HepG2 (cell line): ENCODE measurements around the gene CCDC69. TPM values are rescaled to one million over a fixed set of nuclear protein-coding genes. Genes with fewer than 3 reads are reported as not detected.

ENCODE experiments used
- HES4 ChIP-seq: sonication (generic); formaldehyde crosslinking; IDR thresholded peaks from 2 replicates; pipeline ENCODE4 v1.9.0; 2021; ENCODE audit warnings: mild to moderate bottlenecking, missing genetic modification reagents, borderline replicate concordance
- HMG20B ChIP-seq: conservative IDR thresholded peaks from 2 replicates; pipeline ENCODE4 v1.6.1; 2016; ENCODE audit warnings: missing genetic modification reagents, missing compliant biosample characterization
- KAT7 ChIP-seq: IDR thresholded peaks from 2 replicates; pipeline ENCODE4 v1.6.1; 2018; ENCODE audit warnings: borderline replicate concordance, missing compliant biosample characterization
- KLF6 ChIP-seq: IDR thresholded peaks from 2 replicates; pipeline ENCODE4 v1.8.0; 2016; ENCODE audit warnings: missing biosample characterization, missing genetic modification reagents
- NR2C2 ChIP-seq: sonication (generic); formaldehyde crosslinking; IDR thresholded peaks from 2 replicates; pipeline ENCODE4 v1.4.0; 2020; ENCODE audit warnings: missing genetic modification reagents, mild to moderate bottlenecking, moderate library complexity, borderline replicate concordance
- ZFY ChIP-seq: sonication (generic); formaldehyde crosslinking; IDR thresholded peaks from 2 replicates; pipeline ENCODE4 v1.4.0; 2020; ENCODE audit warnings: missing genetic modification reagents
- ZKSCAN1 ChIP-seq: fragments of 150-350 bp; IDR thresholded peaks from 2 replicates; pipeline ENCODE4 v1.6.1; 2014; ENCODE audit warnings: low read length
- ZNF12 ChIP-seq: sonication (generic); formaldehyde crosslinking; IDR thresholded peaks from 2 replicates; pipeline ENCODE4 v1.5.0; 2020; ENCODE audit warnings: missing genetic modification reagents
- ZNF430 ChIP-seq: sonication (generic); formaldehyde crosslinking; IDR thresholded peaks from 2 replicates; pipeline ENCODE4 v1.9.0; 2021; ENCODE audit warnings: mild to moderate bottlenecking, missing genetic modification reagents
- ZNF546 ChIP-seq: sonication (generic); formaldehyde crosslinking; conservative IDR thresholded peaks from 2 replicates; pipeline ENCODE4 v1.8.1; 2023; ENCODE audit warnings: mild to moderate bottlenecking, missing genetic modification reagents
- ZXDC ChIP-seq: sonication (generic); formaldehyde crosslinking; IDR thresholded peaks from 2 replicates; pipeline ENCODE4 v1.5.0; 2020; ENCODE audit warnings: mild to moderate bottlenecking, missing genetic modification reagents
- polyA plus RNA-seq, 8 experiments: library from polyadenylated mRNA; depleted of rRNA in 3 of 8; stranded (reverse) in 7 of 8; unstranded in 1 of 8; fragments of >200 nt; fragmentation: Illumina TruSeq in 4 of 8; extraction: Trizol in 4 of 8; gene quantifications; 2 replicates each; pipeline versions ENCODE4 v1.2.1 to v1.2.3, GENCODE V29; 2011 to 2016; ENCODE audit warnings: low read depth in 4 of 8, missing spikeins in 1 of 8, mixed read lengths in 1 of 8; ENCODE audit not compliant: insufficient read depth in 1 of 8
- total RNA-seq, 5 experiments: library from RNA; depleted of rRNA; stranded (reverse); fragments of >200 nt; fragmentation: Illumina TruSeq; extraction: Trizol; gene quantifications; 2 replicates each; pipeline ENCODE4 v1.2.3, GENCODE V29; 2016; ENCODE audit warnings: low read depth in 1 of 5
- TF ChIP-seq, protein P1 (sequence below), 2 experiments: fragments of 450-650 bp in 1 of 2; sonication (generic) in 1 of 2; formaldehyde crosslinking in 1 of 2; IDR thresholded peaks; 2 replicates each; pipeline versions ENCODE4 v1.6.1 to v1.8.0; 2016 to 2022; ENCODE audit warnings: antibody characterized with exemption in 1 of 2, mild to moderate bottlenecking in 1 of 2, missing genetic modification reagents in 1 of 2

Gene CCDC69
- total and polyA plus RNA-seq, 2 of the 13 experiments (the other 11 are each of a cell fraction or from before 2014, with no cell fraction given): 12.2 to 45.2 TPM

GRCh38 chr5:151147033-151147432 is 76.9 kb downstream of the CCDC69 start (continued):
- TF ChIP-seq NR2C2 (CRISPR knock-in tag): no peak
- TF ChIP-seq ZNF546: no peak
- TF ChIP-seq KAT7 (CRISPR knock-in tag): no peak
- TF ChIP-seq, protein P1, sequence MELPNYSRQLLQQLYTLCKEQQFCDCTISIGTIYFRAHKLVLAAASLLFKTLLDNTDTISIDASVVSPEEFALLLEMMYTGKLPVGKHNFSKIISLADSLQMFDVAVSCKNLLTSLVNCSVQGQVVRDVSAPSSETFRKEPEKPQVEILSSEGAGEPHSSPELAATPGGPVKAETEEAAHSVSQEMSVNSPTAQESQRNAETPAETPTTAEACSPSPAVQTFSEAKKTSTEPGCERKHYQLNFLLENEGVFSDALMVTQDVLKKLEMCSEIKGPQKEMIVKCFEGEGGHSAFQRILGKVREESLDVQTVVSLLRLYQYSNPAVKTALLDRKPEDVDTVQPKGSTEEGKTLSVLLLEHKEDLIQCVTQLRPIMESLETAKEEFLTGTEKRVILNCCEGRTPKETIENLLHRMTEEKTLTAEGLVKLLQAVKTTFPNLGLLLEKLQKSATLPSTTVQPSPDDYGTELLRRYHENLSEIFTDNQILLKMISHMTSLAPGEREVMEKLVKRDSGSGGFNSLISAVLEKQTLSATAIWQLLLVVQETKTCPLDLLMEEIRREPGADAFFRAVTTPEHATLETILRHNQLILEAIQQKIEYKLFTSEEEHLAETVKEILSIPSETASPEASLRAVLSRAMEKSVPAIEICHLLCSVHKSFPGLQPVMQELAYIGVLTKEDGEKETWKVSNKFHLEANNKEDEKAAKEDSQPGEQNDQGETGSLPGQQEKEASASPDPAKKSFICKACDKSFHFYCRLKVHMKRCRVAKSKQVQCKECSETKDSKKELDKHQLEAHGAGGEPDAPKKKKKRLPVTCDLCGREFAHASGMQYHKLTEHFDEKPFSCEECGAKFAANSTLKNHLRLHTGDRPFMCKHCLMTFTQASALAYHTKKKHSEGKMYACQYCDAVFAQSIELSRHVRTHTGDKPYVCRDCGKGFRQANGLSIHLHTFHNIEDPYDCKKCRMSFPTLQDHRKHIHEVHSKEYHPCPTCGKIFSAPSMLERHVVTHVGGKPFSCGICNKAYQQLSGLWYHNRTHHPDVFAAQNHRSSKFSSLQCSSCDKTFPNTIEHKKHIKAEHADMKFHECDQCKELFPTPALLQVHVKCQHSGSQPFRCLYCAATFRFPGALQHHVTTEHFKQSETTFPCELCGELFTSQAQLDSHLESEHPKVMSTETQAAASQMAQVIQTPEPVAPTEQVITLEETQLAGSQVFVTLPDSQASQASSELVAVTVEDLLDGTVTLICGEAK (IDR thresholded peaks at IDR 0.05): no peak
- TF ChIP-seq, protein P1 (CRISPR knock-in tag; IDR thresholded peaks at IDR 0.05): no peak
- no peak for TF ChIP-seq HES4 (CRISPR knock-in tag)
- no peak for TF ChIP-seq ZNF12 (CRISPR knock-in tag)
- TF ChIP-seq ZFY (CRISPR knock-in tag): no peak
- no peak for TF ChIP-seq ZXDC (CRISPR knock-in tag)
- no peak for TF ChIP-seq ZKSCAN1
- no peak for TF ChIP-seq ZNF430 (CRISPR knock-in tag)
- no peak for TF ChIP-seq HMG20B
- TF ChIP-seq KLF6 (CRISPR knock-in tag): no peak
